ENCODE data around the gene AHDC1.
A peak's percentile ranks its signal among the peaks of the same experiment; 100 is the strongest.
"Not testable (repeated sequence)": the region's sequence is repeated elsewhere in the genome, so short reads cannot be mapped to it uniquely, and the experiment has no call there.

The AHDC1 gene

GRCh38 chr1:27556781-27557595 lies 47.0 kb downstream of the AHDC1 start:
- intact Hi-C loops (cut with micrococcal nuclease): loop anchor here (1.0 kb wide), 3 partner anchors 11 to 106 kb away; partner anchors contain the start of gene AHDC1
- Mint-ChIP-seq H3K27ac (peak overlapping the region; percentile 57), H3K4me1 (ENCODE audit: low read depth) (peaks cover 61% of the 10 kb centered on the region), H3K4me3 (peak overlapping the region; percentile 50), H3K36me3 (ENCODE audit: low read depth) (peaks cover 25% of the 10 kb centered on the region), H3K9me3 (no peaks in the 10 kb centered on the region), H3K27me3 (peaks cover 5% of the 10 kb centered on the region)

GRCh38 chr1:27556435-27556780 lies 47.5 kb downstream of the AHDC1 start:
- Mint-ChIP-seq H3K9me3 (no peaks in the 10 kb centered on the region), H3K4me1 (ENCODE audit: low read depth) (peaks cover 55% of the 10 kb centered on the region), H3K36me3 (ENCODE audit: low read depth) (peaks cover 31% of the 10 kb centered on the region), H3K27ac (peak overlapping the region; percentile 57), H3K27me3 (no peaks in the 10 kb centered on the region), H3K4me3 (no peak overlapping the region)
- intact Hi-C loops (cut with micrococcal nuclease): loop anchor here (1.0 kb wide), 1 partner anchor 48 kb away; the partner anchor contains the start of gene AHDC1

- H3K4me1 Mint-ChIP-seq (ENCODE audit: low read depth): peaks cover 49% of the 10 kb centered on the region
- H3K4me3 Mint-ChIP-seq: no peak overlapping the region
- H3K9me3 Mint-ChIP-seq: no peaks in the 10 kb centered on the region
- peaks cover 36% of the 10 kb centered on the region for H3K36me3 Mint-ChIP-seq (ENCODE audit: low read depth)
- intact Hi-C loops (cut with micrococcal nuclease): loop anchor here (1.0 kb wide), 1 partner anchor 48 kb away; the partner anchor contains the start of gene AHDC1
- H3K27ac Mint-ChIP-seq: peak overlapping the region; percentile 57
- H3K27me3 Mint-ChIP-seq: no peaks in the 10 kb centered on the region
Observed at GRCh38 chr1:27555700-27556424, 48.1 kb downstream of the AHDC1 start.

- H3K27ac Mint-ChIP-seq: peak overlapping the region; percentile 57
- H3K4me3 Mint-ChIP-seq: no peak overlapping the region
- H3K4me1 Mint-ChIP-seq (ENCODE audit: low read depth): peaks cover 41% of the 10 kb centered on the region
- no peaks in the 10 kb centered on the region for H3K9me3 Mint-ChIP-seq
- intact Hi-C loops (cut with micrococcal nuclease): no loop called here
- no peaks in the 10 kb centered on the region for H3K27me3 Mint-ChIP-seq
- H3K36me3 Mint-ChIP-seq (ENCODE audit: low read depth): peaks cover 45% of the 10 kb centered on the region
Observed at GRCh38 chr1:27554759-27555699, 48.9 kb downstream of the AHDC1 start.

GRCh38 chr1:27554293-27554692 lies 49.7 kb downstream of the AHDC1 start:
- intact Hi-C loops (cut with micrococcal nuclease): no loop called here
- H3K9me3 Mint-ChIP-seq: no peaks in the 10 kb centered on the region
- H3K36me3 Mint-ChIP-seq (ENCODE audit: low read depth): peaks cover 52% of the 10 kb centered on the region
- no peak overlapping the region for H3K27ac Mint-ChIP-seq
- no peaks in the 10 kb centered on the region for H3K27me3 Mint-ChIP-seq
- peaks cover 36% of the 10 kb centered on the region for H3K4me1 Mint-ChIP-seq (ENCODE audit: low read depth)
- no peak overlapping the region for H3K4me3 Mint-ChIP-seq

GRCh38 chr1:27553823-27554222 lies 50.1 kb downstream of the AHDC1 start:
- H3K27me3 Mint-ChIP-seq; intact Hi-C loops (cut with micrococcal nuclease); H3K27ac Mint-ChIP-seq; H3K4me3 Mint-ChIP-seq; H3K9me3 Mint-ChIP-seq: not testable (repeated sequence)
- H3K36me3 Mint-ChIP-seq (ENCODE audit: low read depth): peaks cover 57% of the 10 kb centered on the region
- peaks cover 36% of the 10 kb centered on the region for H3K4me1 Mint-ChIP-seq (ENCODE audit: low read depth)

GRCh38 chr1:27552911-27553420 lies 51.0 kb downstream of the AHDC1 start:
- Mint-ChIP-seq H3K27ac (no peak overlapping the region), H3K27me3 (no peaks in the 10 kb centered on the region), H3K4me1 (ENCODE audit: low read depth) (peaks cover 29% of the 10 kb centered on the region), H3K36me3 (ENCODE audit: low read depth) (peaks cover 65% of the 10 kb centered on the region), H3K9me3 (no peaks in the 10 kb centered on the region), H3K4me3 (no peak overlapping the region)
- intact Hi-C loops (cut with micrococcal nuclease): no loop called here

- Mint-ChIP-seq H3K36me3 (ENCODE audit: low read depth) (peaks cover 76% of the 10 kb centered on the region), H3K4me1 (ENCODE audit: low read depth) (peaks cover 18% of the 10 kb centered on the region), H3K4me3 (no peak overlapping the region), H3K9me3 (no peaks in the 10 kb centered on the region), H3K27me3 (no peaks in the 10 kb centered on the region), H3K27ac (no peak overlapping the region)
- intact Hi-C loops (cut with micrococcal nuclease): no loop called here
Observed at GRCh38 chr1:27551953-27552312, 52.0 kb downstream of the AHDC1 start.

- intact Hi-C loops (cut with micrococcal nuclease): no loop called here
- H3K27me3 Mint-ChIP-seq: no peaks in the 10 kb centered on the region
Observed at GRCh38 chr1:27551170-27551952, 52.6 kb downstream of the AHDC1 start.

GRCh38 chr1:27550510-27551169 lies 53.3 kb downstream of the AHDC1 start:
- Mint-ChIP-seq H3K4me1 (ENCODE audit: low read depth) (peaks cover 6% of the 10 kb centered on the region), H3K27ac (no peak overlapping the region), H3K9me3 (no peaks in the 10 kb centered on the region), H3K27me3 (no peaks in the 10 kb centered on the region), H3K4me3 (no peak overlapping the region), H3K36me3 (ENCODE audit: low read depth) (peaks cover 83% of the 10 kb centered on the region)
- intact Hi-C loops (cut with micrococcal nuclease): no loop called here

More at GRCh38 chr1:27551170-27551952, 52.6 kb downstream of the AHDC1 start:
- peaks cover 81% of the 10 kb centered on the region for H3K36me3 Mint-ChIP-seq (ENCODE audit: low read depth)
- no peaks in the 10 kb centered on the region for H3K9me3 Mint-ChIP-seq
- peaks cover 13% of the 10 kb centered on the region for H3K4me1 Mint-ChIP-seq (ENCODE audit: low read depth)
- no peak overlapping the region for H3K4me3 Mint-ChIP-seq
- H3K27ac Mint-ChIP-seq: no peak overlapping the region

- H3K9me3 Mint-ChIP-seq: no peaks in the 10 kb centered on the region
- no peak overlapping the region for H3K4me3 Mint-ChIP-seq
- H3K4me1 Mint-ChIP-seq (ENCODE audit: low read depth): no peaks in the 10 kb centered on the region
- no peak overlapping the region for H3K27ac Mint-ChIP-seq
- intact Hi-C loops (cut with micrococcal nuclease): no loop called here
- peaks cover 84% of the 10 kb centered on the region for H3K36me3 Mint-ChIP-seq (ENCODE audit: low read depth)
- H3K27me3 Mint-ChIP-seq: no peaks in the 10 kb centered on the region
Observed at GRCh38 chr1:27549807-27550408, 54.0 kb downstream of the AHDC1 start.
